HEK293 (cell line): Measurements from ENCODE around the gene SYNGAP1.
A peak's percentile ranks its signal among the peaks of the same experiment; 100 is the strongest.

Experiments
- HIC1 ChIP-seq: fragments of 450-650 bp; formaldehyde crosslinking; IDR thresholded peaks from 2 replicates; pipeline ENCODE4 v1.5.1; 2016; ENCODE audit warnings: missing biosample characterization, missing genetic modification characterization
- HOXC10 ChIP-seq: sonication (generic); formaldehyde crosslinking; IDR thresholded peaks from 2 replicates; pipeline ENCODE4 v1.8.1; 2023; ENCODE audit warnings: mild to moderate bottlenecking, missing genetic modification reagents
- KLF10 ChIP-seq: fragments of 450-650 bp; IDR thresholded peaks from 2 replicates; pipeline ENCODE4 v1.5.1; 2018; ENCODE audit warnings: missing biosample characterization, mild to moderate bottlenecking, missing genetic modification characterization
- KLF9 ChIP-seq: fragments of 450-650 bp; formaldehyde crosslinking; IDR thresholded peaks from 2 replicates; pipeline ENCODE4 v1.5.1; 2016; ENCODE audit warnings: missing biosample characterization, missing genetic modification characterization, low read depth
- MZF1 ChIP-seq: fragments of 450-650 bp; formaldehyde crosslinking; IDR thresholded peaks from 2 replicates; pipeline ENCODE4 v1.5.1; 2017; ENCODE audit warnings: missing biosample characterization, missing genetic modification characterization, borderline replicate concordance
- OSR2 ChIP-seq: fragments of 450-650 bp; formaldehyde crosslinking; IDR thresholded peaks from 2 replicates; pipeline ENCODE4 v1.5.1; 2016; ENCODE audit warnings: missing biosample characterization, missing genetic modification characterization
- PBX3 ChIP-seq: sonication (generic); formaldehyde crosslinking; IDR thresholded peaks from 2 replicates; pipeline ENCODE4 v1.8.1; 2022; ENCODE audit warnings: mild to moderate bottlenecking, moderate library complexity, missing genetic modification reagents
- PRDM10 ChIP-seq: fragments of 450-650 bp; formaldehyde crosslinking; IDR thresholded peaks from 2 replicates; pipeline ENCODE4 v1.5.1; 2016; ENCODE audit warnings: missing biosample characterization, missing genetic modification characterization
- SP3 ChIP-seq: fragments of 450-650 bp; formaldehyde crosslinking; IDR thresholded peaks from 2 replicates; pipeline ENCODE4 v1.5.1; 2016; ENCODE audit warnings: missing biosample characterization, missing genetic modification characterization
- WT1 ChIP-seq: fragments of 450-650 bp; formaldehyde crosslinking; IDR thresholded peaks from 2 replicates; pipeline ENCODE4 v1.5.1; 2016; ENCODE audit warnings: missing biosample characterization, missing genetic modification characterization
- ZBTB11 ChIP-seq: fragments of 450-650 bp; formaldehyde crosslinking; conservative IDR thresholded peaks from 2 replicates; pipeline ENCODE4 v1.5.1; 2016; ENCODE audit warnings: low read depth, missing biosample characterization, missing genetic modification characterization
- ZBTB17 ChIP-seq: fragments of 450-650 bp; formaldehyde crosslinking; IDR thresholded peaks from 2 replicates; pipeline ENCODE4 v1.5.1; 2016; ENCODE audit warnings: missing biosample characterization, missing genetic modification characterization
- ZBTB26 ChIP-seq: fragments of 450-650 bp; formaldehyde crosslinking; optimal IDR thresholded peaks from 2 replicates; pipeline ENCODE3; 2016; ENCODE audit warnings: missing biosample characterization, mild to moderate bottlenecking, missing genetic modification characterization
- ZFP69B ChIP-seq: fragments of 450-650 bp; formaldehyde crosslinking; IDR thresholded peaks from 2 replicates; pipeline ENCODE4 v1.5.1; 2016; ENCODE audit warnings: missing biosample characterization, missing genetic modification characterization
- ZNF2 ChIP-seq: fragments of 450-650 bp; formaldehyde crosslinking; IDR thresholded peaks from 2 replicates; pipeline ENCODE4 v1.5.1; 2016; ENCODE audit warnings: missing biosample characterization, missing genetic modification characterization
- ZNF223 ChIP-seq: fragments of 450-650 bp; formaldehyde crosslinking; IDR thresholded peaks from 2 replicates; pipeline ENCODE4 v1.5.1; 2016; ENCODE audit warnings: missing biosample characterization, missing genetic modification characterization
- ZNF274 ChIP-seq, 2 experiments: fragments of 200-500 bp in 1 of 2; fragments of 450-650 bp in 1 of 2; sonication (Bioruptor generic) in 1 of 2; formaldehyde crosslinking in 1 of 2; IDR thresholded peaks; 2 replicates each; pipeline versions ENCODE4 v1.5.1 to v1.6.1; 2014 to 2016; ENCODE audit warnings: borderline replicate concordance in 1 of 2, inconsistent platforms in 1 of 2, low read length in 1 of 2, missing biosample characterization in 1 of 2, missing genetic modification characterization in 1 of 2
- ZNF394 ChIP-seq: fragments of 450-650 bp; formaldehyde crosslinking; IDR thresholded peaks from 2 replicates; pipeline ENCODE4 v1.5.1; 2016; ENCODE audit warnings: missing biosample characterization, missing genetic modification characterization, mild to moderate bottlenecking, moderate library complexity, borderline replicate concordance
- ZNF433 ChIP-seq: fragments of 450-650 bp; formaldehyde crosslinking; IDR thresholded peaks from 2 replicates; pipeline ENCODE4 v1.5.1; 2016; ENCODE audit warnings: missing biosample characterization, missing genetic modification characterization, low read depth
- ZNF488 ChIP-seq: fragments of 450-650 bp; formaldehyde crosslinking; IDR thresholded peaks from 2 replicates; pipeline ENCODE4 v1.5.1; 2016; ENCODE audit warnings: missing biosample characterization, missing genetic modification characterization
- ZNF596 ChIP-seq: fragments of 450-650 bp; IDR thresholded peaks from 2 replicates; pipeline ENCODE4 v1.5.0; 2018; ENCODE audit warnings: missing biosample characterization, mild to moderate bottlenecking, missing genetic modification characterization, moderate library complexity
- ZNF600 ChIP-seq: fragments of 450-650 bp; formaldehyde crosslinking; IDR thresholded peaks from 2 replicates; pipeline ENCODE4 v1.5.1; 2016; ENCODE audit warnings: missing biosample characterization, missing genetic modification characterization
- ZNF610 ChIP-seq: fragments of 450-650 bp; formaldehyde crosslinking; IDR thresholded peaks from 2 replicates; pipeline ENCODE4 v1.5.1; 2016; ENCODE audit warnings: missing biosample characterization, missing genetic modification characterization, borderline replicate concordance
- ZNF629 ChIP-seq: fragments of 450-650 bp; formaldehyde crosslinking; IDR thresholded peaks from 2 replicates; pipeline ENCODE4 v1.5.1; 2017; ENCODE audit warnings: missing biosample characterization, missing genetic modification characterization
- ZNF843 ChIP-seq: fragments of 450-650 bp; formaldehyde crosslinking; IDR thresholded peaks from 2 replicates; pipeline ENCODE4 v1.5.1; 2016; ENCODE audit warnings: missing biosample characterization, missing genetic modification characterization

The SYNGAP1 gene

GRCh38 chr6:33454009-33454946, 34.4 kb downstream of the SYNGAP1 start, which contains the start of gene ZBTB9 (continued):
- TF ChIP-seq ZNF2 (tag by site-specific recombination) (peak; percentile 86; the same call in 1 of the 2 replicates), ZNF394 (peak; percentile 18; the same call in 1 of the 2 replicates), HOXC10 (CRISPR knock-in tag) (no peak), ZNF596 (tag by site-specific recombination) (no peak), WT1 (tag by site-specific recombination) (peak; percentile 62; the same call in 1 of the 2 replicates), MZF1 (tag by site-specific recombination) (0 out of 2 replicates have a peak, but pooled peaks have one; percentile 18), HIC1 (tag by site-specific recombination) (peak; percentile 88), ZNF600 (tag by site-specific recombination) (peak; percentile 93), ZNF433 (tag by site-specific recombination) (no peak), ZBTB17 (peak; percentile 83), OSR2 (tag by site-specific recombination) (no peak), ZBTB11 (tag by site-specific recombination) (peak; percentile 88), KLF10 (tag by site-specific recombination) (peak; percentile 42), ZNF610 (tag by site-specific recombination) (peak; percentile 56), KLF9 (tag by site-specific recombination) (peak; percentile 96), ZNF629 (tag by site-specific recombination) (0 out of 2 replicates have a peak, but pooled peaks have one; percentile 53), SP3 (tag by site-specific recombination) (peak; percentile 98), ZNF488 (no peak), ZNF223 (tag by site-specific recombination) (peak; percentile 75; the same call in 1 of the 2 replicates), ZBTB26 (tag by site-specific recombination) (peak; percentile 49), ZNF843 (tag by site-specific recombination) (peak; percentile 65; the same call in 1 of the 2 replicates), PRDM10 (tag by site-specific recombination) (peak; percentile 73; the same call in 1 of the 2 replicates), ZNF274 (IDR thresholded peaks at IDR 0.05; ENCODE audit: low read length) (no peak), ZNF274 (tag by site-specific recombination; IDR thresholded peaks at IDR 0.05; ENCODE audit: borderline replicate concordance) (no peak), PBX3 (CRISPR knock-in tag) (peak; percentile 61; the same call in 1 of the 2 replicates), ZFP69B (tag by site-specific recombination) (peak; percentile 26; the same call in 1 of the 2 replicates)
